DMS79 treated with DMSO at 0.1 percent for 48 hours (cell line): ENCODE data around the gene MOSPD3.

Source experiments
- DNase-seq: peaks from one replicate; lab custom pipeline; 2025; lab: John Stamatoyannopoulos, UW

Gene MOSPD3

DNA sequence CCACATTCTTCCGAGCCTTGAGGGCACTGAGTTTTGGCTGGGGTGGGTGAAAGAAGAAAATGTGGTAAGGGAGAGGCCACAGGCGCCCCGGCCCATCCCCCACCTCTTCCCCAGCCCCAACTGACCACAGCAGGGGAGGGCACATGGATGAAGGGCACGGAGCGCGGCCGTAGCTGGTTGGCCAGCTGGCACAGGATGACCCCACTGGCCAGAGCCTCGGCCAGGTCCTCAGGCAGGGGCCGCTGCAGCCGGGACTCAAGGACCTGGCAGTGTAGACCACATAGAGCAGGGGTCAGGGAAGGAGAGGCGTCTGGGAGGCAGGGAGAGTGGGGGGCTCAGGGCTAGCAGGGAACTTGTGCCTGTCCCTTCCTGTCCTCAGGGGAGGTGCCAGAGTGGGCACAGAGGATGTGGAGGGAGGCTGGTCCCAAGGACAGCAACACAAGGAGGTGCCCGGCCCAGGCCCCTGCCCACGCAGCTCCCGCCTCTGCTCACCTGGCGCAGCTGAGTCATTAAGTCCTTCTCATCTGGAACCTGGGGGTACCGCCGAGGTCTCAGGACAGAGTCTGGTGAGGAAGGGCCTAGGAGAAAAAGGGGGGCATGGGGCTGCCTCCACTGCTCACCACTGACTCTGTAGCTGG, 36.5 kb upstream of the MOSPD3 start:
- no peak for DNase-seq

DNA sequence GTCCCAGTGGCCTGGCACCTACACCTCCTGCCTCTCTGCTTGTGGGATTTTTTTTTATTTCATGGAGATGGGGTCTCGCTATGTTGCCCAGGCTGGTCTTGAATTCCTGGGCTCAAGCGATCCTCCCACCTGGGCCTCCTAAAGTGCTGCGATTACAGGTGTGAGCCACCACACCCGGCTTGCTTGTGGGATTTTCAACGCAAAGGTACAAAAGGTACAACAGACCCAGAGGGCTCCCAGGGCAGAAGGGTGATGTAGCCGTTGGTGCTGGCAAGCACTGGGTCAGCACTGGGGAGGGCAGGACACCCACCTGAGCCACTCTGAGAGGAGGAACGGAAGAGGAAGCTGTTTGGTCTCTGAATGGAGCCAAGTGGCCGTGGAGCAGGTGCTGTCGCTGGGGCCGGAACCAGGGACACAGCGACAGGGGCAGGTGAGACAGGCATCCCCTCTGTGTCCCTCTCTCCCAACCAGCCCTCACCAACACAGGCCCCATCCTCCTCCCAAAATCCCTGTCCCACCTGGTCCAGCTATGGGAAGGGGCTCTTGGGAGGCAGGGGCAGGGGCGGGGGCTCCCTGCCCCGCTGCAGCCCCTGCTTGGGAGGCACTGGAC, 35.9 kb upstream of the MOSPD3 start:
- no peak for DNase-seq

DNA sequence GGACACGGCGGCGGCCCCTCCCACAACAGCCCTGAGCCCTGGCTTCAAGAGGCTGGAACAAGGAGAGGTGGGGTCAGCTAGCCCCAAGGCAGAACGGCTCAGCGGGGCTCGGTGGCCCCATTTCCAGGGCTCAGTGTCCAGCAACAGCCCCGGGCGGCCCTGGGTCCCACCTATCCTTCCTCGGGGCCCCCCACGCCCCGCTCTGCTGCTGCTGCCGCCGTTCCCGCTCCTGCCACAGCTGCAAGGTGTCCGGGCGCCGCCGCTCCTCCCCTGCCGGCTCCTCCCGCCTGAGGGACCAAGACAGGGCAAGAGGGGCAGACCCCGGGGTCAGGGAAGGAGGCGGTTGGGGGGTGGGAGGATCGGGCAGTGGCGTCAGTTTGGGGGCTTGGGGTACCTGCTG, 35.2 kb upstream of the MOSPD3 start:
- DNase-seq = no peak

DNA sequence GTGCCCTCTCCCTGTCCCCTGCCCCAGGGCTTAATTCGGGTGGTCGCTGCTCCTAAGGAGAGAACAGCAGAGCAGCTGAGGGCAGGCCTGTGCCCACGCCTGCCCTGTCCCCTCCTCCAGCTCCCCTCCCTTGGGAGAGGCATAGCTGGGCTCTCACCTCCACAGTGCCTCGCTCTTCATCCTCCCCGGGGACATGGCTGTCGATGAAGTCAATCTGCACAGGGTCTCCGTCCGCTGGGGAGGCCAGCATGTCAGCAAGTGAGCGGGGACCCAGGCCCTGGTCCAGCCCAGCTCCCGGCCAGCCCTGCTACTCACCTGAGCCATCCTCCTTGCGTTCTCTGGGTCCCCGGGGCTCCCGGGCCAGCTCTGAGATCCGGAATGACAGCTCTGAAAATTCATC, 34.8 kb upstream of the MOSPD3 start:
- DNase-seq = no peak

- DNase-seq = no peak
Observed at GRCh38 chr7:100578246-100579183, 33.8 kb upstream of the MOSPD3 start.

DNA sequence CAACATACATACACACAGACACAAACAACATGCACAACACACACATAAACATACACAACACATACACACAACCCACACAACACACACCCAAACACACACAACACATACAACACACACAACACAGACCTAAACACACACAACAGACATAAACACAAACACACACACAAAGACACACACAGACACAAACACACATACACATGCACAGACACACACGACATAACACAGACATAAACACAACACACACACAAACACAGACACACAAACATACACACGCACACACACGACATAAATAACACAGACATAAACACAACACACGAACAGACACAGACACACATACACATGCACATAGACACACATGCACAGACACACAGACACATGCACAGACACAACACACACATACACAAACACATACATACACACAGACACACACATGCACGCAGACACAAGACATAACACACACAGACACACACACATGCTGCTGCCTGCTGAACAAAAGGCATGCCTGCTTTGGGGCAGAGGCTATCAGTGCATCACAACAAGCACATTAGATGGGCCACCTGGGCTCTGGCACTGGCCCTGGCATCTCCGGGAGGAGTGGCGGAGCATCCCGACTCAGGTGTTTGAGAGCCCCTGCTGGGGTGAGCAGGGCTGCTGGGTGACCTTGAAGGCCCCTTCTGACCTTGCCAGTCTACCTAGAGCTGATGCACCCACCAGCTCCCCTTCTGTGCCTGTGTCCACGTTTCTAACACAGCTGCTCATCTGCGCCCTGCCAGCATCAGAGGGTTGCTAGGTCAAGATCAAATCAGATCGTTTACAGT, 31.7 kb upstream of the MOSPD3 start:
- DNase-seq = no peak

- DNase-seq = peak; percentile 15
Observed at GRCh38 chr7:100582041-100582579, 30.2 kb upstream of the MOSPD3 start.

GRCh38 chr7:100582650-100583049, 29.7 kb upstream of the MOSPD3 start:
- DNase-seq = no peak

DNA sequence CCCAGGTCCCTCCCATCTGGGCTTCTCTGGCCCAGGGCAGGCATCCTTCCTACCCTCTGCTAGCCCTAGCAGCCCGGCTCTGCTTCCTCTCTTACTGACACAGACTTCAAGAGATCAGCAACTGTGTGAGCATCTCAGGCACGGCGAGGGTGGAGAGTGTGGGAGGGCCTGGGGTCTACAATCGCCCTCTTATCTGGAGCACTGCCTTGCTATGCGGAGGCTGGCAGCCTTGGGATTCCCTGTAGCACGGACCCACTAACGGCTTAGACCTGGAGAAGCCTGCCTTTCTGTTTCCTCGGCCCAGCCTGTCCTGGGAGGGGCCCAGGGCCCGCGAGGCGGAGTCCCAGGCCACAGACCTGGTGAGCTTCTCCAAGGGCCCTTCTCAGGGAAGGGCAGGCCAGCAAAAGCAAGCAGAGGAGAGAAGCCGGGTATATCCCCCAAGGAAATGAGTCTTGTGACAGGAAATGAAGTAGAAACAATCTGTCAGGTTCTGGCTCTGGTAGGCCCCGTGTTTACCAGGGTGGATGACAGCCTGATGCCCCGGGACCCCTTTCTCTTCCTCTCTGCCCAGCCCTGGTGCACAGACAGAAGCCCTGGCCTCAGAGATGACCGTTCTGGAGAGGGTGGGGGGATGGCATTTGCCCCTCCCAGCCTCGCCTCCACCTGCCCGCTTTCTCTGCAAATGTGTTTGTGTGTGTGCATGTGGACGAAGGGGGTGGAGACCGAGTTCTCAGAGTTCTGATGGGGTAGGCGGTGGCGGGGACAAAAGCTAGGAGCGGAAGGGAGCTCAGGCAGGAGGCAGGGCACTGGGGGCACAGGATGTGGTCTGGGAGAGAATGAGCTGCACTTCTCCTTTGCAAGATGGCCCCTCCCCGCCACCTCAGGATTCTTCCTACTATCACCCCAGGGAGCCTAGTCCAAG, 28.9 kb upstream of the MOSPD3 start:
- no peak for DNase-seq

DNA sequence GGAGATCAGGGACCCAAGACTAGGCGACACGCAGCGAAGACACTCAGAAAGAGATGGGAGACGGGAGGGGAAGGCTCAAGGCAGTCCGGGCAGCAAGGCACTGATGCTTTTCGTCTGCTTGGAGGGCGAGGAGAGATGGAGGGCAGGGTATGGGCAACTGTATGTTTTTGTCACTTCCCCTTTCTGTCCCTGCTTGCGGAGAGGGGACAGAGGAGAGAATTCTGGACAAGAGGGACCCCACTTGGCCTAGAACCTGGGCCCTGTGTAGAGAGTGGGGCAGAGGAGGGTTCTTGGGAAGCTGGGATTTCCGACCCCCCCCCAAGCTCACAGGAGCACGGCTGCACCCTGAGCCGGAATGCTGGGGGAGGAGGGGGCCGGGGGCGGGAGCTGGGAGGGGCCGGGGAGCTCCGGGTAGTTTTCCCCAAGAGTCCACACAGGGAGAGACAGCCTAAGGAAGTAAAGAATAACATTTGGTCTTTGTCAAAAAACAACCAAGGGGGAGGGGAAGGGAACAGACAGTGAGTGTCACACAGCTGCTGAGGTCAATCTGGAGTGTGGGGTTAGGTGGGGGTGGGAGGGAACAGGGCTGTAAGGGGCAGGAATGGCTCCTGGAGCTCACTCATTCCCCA, 28.2 kb upstream of the MOSPD3 start:
- no peak for DNase-seq

GRCh38 chr7:100584683-100585510, 27.4 kb upstream of the MOSPD3 start:
- DNase-seq = peak; percentile 33

DNA sequence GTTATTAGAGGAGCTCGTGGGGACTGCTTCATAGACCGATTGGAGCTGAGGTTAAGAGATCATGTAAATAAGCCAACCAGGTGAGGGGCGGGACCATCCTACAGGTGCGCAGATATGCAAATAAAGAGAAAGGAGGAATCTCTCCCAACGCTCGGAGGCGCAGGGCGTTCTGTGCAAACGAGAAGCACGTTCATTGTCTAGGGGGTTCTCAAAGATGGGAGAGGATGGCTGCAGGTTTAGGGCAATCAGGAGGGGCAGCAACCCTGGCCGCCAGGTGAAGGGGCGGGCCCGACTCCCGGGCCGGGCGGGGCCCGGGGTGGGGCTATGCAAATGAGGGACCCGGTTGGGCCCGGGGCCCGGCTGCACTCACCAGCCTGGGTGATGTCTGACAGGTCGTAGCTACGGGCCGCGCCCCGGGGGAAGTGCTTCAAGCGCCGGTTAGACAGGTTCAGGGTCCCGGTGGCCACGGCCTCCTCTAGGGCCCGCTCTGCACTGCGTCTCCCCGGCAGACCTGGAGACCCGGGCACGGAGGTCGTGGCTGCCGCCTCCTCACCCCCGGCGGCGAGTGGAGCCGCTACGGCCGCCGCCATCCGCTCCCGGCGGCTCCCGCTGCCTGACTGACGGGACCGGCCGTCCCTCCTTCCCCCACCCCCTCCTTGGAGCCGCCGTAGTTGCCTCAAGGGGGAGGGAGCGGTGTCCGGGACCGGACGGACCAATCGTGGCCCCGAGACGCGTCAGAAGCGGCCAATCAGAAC, 26.7 kb upstream of the MOSPD3 start, which contains the start of gene LRCH4:
TSS of gene LRCH4 (minus strand) at position 619 of the 755 bp plus-strand sequence. CDS start at position 590, 29 bp downstream.
- DNase-seq = peak; percentile 70

DNA sequence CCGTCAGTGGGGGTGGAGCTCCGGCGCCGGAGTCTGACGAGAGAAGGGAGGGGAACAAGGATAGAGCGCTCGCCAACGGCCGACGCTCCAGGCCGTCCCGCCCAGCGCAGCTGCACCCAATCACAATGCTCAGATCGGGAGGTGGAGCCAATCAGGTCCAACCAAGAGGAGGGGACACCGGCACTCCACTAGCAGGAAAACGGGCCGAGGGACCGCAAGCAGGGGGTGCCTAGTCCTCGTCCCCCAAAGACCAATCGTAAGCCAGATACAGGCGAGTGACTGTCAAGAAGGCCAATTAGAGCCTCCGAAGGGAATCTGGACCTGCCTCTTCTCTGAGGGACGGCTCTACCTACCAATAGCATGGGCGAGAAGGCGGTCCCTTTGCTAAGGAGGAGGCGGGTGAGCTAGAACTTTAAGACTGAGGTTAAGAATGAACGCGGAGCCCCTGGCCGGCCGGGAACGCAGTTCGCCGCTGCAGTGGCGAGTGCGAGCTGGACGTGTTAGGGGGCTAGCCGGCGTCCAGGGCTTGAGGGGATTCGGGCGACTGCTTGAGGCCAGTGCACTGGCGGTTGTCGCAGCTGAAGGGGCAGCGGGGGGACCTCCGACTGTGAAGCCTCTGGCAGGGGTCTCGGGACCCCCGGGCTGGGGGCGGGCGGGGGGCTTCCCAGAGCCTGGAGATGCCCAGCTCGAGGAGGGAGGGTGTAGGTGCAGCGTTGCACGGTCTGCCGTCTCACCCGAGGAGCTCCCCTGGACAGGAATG, 25.9 kb upstream of the MOSPD3 start, which contains the start of gene FBXO24:
TSS of gene FBXO24 (plus strand) at position 63 of the 760 bp plus-strand sequence. CDS start at position 361, 298 bp downstream.
- DNase-seq = peak; percentile 100

GRCh38 chr7:100588438-100588837, 23.9 kb upstream of the MOSPD3 start:
- no peak for DNase-seq

- no peak for DNase-seq
Observed at GRCh38 chr7:100589341-100589947, 22.9 kb upstream of the MOSPD3 start.

- no peak for DNase-seq
Observed at GRCh38 chr7:100590077-100590737, 22.1 kb upstream of the MOSPD3 start.
